Parathyroid adenoma (tissue), 2 donors: Measurements from ENCODE around the gene PPP2R5C.

Source experiments
- H2AFZ ChIP-seq: fragments of 300-600 bp; sonication (generic); one replicate; pipeline ENCODE4 v1.7.0; 2017; ENCODE audit warnings: antibody characterized with exemption, mild to moderate bottlenecking
- H3K27ac ChIP-seq: fragments of 300-600 bp; sonication (generic); one replicate; pipeline ENCODE4 v1.7.0; 2017
- H3K27me3 ChIP-seq: fragments of 300-600 bp; sonication (generic); one replicate; pipeline ENCODE4 v1.7.0; 2017; ENCODE audit warnings: low read length; ENCODE audit not compliant: control insufficient read depth, insufficient read depth
- H3K36me3 ChIP-seq: fragments of 300-600 bp; sonication (generic); one replicate; pipeline ENCODE4 v1.7.0; 2017; ENCODE audit warnings: low read length; ENCODE audit not compliant: control insufficient read depth, insufficient read depth
- H3K4me1 ChIP-seq: fragments of 300-600 bp; sonication (generic); one replicate; pipeline ENCODE4 v1.7.0; 2017; ENCODE audit warnings: control low read depth
- H3K4me2 ChIP-seq: fragments of 300-600 bp; sonication (generic); one replicate; pipeline ENCODE4 v1.7.0; 2017; ENCODE audit warnings: low read length
- H3K4me3 ChIP-seq: fragments of 300-600 bp; sonication (generic); one replicate; pipeline ENCODE4 v1.7.0; 2017; ENCODE audit warnings: low read depth, low read length
- H3K79me2 ChIP-seq: fragments of 300-600 bp; sonication (generic); one replicate; pipeline ENCODE4 v1.7.0; 2017; ENCODE audit warnings: control low read depth
- H3K9ac ChIP-seq: fragments of 300-600 bp; sonication (generic); one replicate; pipeline ENCODE4 v1.7.0; 2017; ENCODE audit warnings: mild to moderate bottlenecking
- H3K9me3 ChIP-seq: fragments of 300-600 bp; sonication (generic); one replicate; pipeline ENCODE4 v1.7.0; 2017; ENCODE audit warnings: low read length; ENCODE audit not compliant: control insufficient read depth
- CTCF ChIP-seq: fragments of 300-600 bp; sonication (generic); IDR thresholded peaks from one replicate; pipeline ENCODE4 v1.7.0; 2017; ENCODE audit warnings: antibody characterized with exemption, mild to moderate bottlenecking
- donor health status: primary hyperparathyroidism.

PPP2R5C gene

DNA sequence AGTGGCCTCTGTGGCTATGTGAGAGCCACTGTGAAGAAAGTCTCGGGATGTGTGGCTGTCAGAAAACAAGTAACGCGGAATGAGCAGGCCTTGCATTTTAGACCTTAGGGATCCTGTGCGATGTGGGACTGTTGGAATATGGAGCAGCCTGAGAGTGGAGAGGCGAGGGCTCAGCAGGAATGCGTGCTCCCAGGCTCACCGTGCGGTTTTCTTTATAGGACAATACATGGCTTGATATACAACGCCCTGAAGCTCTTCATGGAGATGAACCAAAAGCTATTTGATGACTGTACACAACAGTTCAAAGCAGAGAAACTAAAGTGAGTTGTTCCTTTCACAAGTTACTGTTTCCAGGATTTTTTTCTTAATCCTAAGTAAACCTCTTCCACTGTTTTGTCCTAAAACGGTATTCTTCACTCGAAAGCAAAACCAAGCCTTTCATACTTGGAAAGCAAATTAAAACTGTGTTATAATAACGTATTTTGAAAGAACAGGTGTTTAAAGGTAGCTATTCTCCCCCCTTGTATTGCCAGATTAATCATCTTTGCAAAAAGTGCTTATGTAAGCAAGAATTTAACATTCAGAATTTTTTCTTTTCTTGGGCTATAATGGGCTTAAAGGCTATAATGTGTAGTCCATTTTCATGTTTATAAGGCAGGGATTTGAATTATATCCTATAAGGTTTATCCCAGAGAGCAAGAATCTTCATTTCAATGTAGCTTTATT, 148.0 kb downstream of the PPP2R5C start:
- Histone ChIP-seq H2AFZ (no peak overlapping the region), H3K36me3 (no peaks in the 10 kb centered on the region), H3K27ac (no peak overlapping the region), H3K79me2 (no peaks in the 10 kb centered on the region), H3K4me1 (no peaks in the 10 kb centered on the region), H3K9me3 (no peaks in the 10 kb centered on the region), H3K4me3 (no peak overlapping the region), H3K27me3 (no peaks in the 10 kb centered on the region), H3K4me2 (no peak overlapping the region), H3K9ac (no peak overlapping the region)
- TF ChIP-seq CTCF = no peak

DNA sequence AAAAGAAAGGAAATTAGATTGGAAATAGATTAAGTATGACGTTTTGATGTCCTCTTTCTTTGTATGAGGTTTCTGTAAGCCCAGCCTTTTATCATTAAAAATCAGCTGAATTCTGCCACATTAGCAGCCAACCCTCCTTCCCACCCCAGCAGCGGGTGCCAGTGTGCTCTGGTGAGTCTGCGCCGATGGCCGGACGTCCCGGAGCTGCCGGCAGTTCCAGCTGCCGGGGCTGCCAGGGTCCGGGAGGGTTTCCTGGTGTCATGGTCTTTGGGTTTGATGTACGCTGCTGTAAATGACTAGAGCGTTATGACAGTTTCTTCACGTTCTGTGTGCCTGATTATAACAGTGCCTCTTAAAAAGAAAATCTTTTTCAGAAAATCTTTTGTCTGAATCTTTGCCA, 151.3 kb downstream of the PPP2R5C start:
- peaks cover 2% of the 10 kb centered on the region for H3K4me1 ChIP-seq
- TF ChIP-seq CTCF = no peak
- no peak overlapping the region for H3K4me3 ChIP-seq
- no peaks in the 10 kb centered on the region for H3K36me3 ChIP-seq
- H3K9ac ChIP-seq = no peak overlapping the region
- H3K9me3 ChIP-seq = no peaks in the 10 kb centered on the region
- no peaks in the 10 kb centered on the region for H3K27me3 ChIP-seq
- no peaks in the 10 kb centered on the region for H3K79me2 ChIP-seq
- no peak overlapping the region for H3K4me2 ChIP-seq
- H3K27ac ChIP-seq = no peak overlapping the region
- no peak overlapping the region for H2AFZ ChIP-seq

DNA sequence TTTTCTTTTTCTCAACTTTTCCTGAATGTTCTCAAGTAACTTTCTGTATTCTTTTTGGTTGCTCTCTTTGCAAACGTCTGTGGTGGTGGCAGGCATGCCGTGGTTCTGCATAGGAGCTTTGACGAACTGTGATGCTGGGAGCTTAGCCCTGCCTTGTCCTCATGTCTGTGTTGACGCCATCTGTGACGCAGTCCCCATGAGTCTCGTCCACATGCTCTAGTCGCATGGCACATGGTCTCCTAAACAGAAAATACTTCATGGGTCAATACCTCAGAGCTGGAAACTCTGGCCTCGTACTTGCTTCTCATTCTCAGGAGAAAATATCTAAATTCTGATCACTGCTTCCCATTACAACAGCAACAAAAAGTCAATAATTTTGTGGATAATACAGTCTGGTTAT, 152.6 kb downstream of the PPP2R5C start:
- no peak for TF ChIP-seq CTCF

GRCh38 chr14:101915871-101916815, 154.6 kb downstream of the PPP2R5C start:
- Histone ChIP-seq H3K79me2 (no peaks in the 10 kb centered on the region), H3K9ac (no peak overlapping the region), H3K4me3 (no peak overlapping the region), H3K27ac (no peak overlapping the region), H2AFZ (no peak overlapping the region), H3K36me3 (no peaks in the 10 kb centered on the region), H3K27me3 (no peaks in the 10 kb centered on the region), H3K9me3 (no peaks in the 10 kb centered on the region), H3K4me2 (no peak overlapping the region), H3K4me1 (peaks cover 2% of the 10 kb centered on the region)
- no peak for TF ChIP-seq CTCF

More for the DNA sequence above, 152.6 kb downstream of the PPP2R5C start:
- Histone ChIP-seq H3K27ac (no peak overlapping the region), H3K4me2 (no peak overlapping the region), H3K4me3 (no peak overlapping the region), H3K79me2 (no peaks in the 10 kb centered on the region), H3K27me3 (no peaks in the 10 kb centered on the region), H3K9me3 (no peaks in the 10 kb centered on the region), H3K36me3 (no peaks in the 10 kb centered on the region), H3K9ac (no peak overlapping the region), H2AFZ (no peak overlapping the region), H3K4me1 (peaks cover 2% of the 10 kb centered on the region)
